Effector memory CD8-positive, alpha-beta T cell (primary cell): ENCODE results near the gene DHX57.
"Not testable (repeated sequence)": the region's sequence is repeated elsewhere in the genome, so short reads cannot be mapped to it uniquely, and the experiment has no call there.

ENCODE experiments used
- ATAC-seq: fragments of 150-1000 bp; cut with Tn5 transposase; replicated peaks from 2 replicates; pipeline ENCODE4 v1.10.0; 2021; ENCODE audit warnings: mild to moderate bottlenecking, moderate library complexity
- DNase-seq, 3 experiments: peaks; one replicate each; pipeline ENCODE4 v3.0.0; 2021
- H3K27ac Mint-ChIP-seq, 2 donors: one replicate each; pipeline ENCODE4 v1.8.0; 2022; ENCODE audit warnings: mild to moderate bottlenecking in 2 of 2, mixed read lengths in 2 of 2, moderate library complexity in 2 of 2
- H3K27me3 Mint-ChIP-seq, 2 donors: one replicate each; pipeline ENCODE4 v1.8.0; 2022; ENCODE audit warnings: mixed read lengths in 2 of 2
- H3K36me3 Mint-ChIP-seq: one replicate; pipeline ENCODE4 v1.8.0; 2022; ENCODE audit warnings: mild to moderate bottlenecking, moderate library complexity, mixed read lengths; ENCODE audit not compliant: insufficient read depth
- H3K4me1 Mint-ChIP-seq, 2 donors: one replicate each; pipeline ENCODE4 v1.8.0; 2022; ENCODE audit warnings: low read depth in 2 of 2, mixed read lengths in 2 of 2
- H3K4me3 Mint-ChIP-seq, 2 donors: one replicate each; pipeline ENCODE4 v1.8.0; 2022; ENCODE audit warnings: mild to moderate bottlenecking in 2 of 2, mixed read lengths in 2 of 2, moderate library complexity in 2 of 2
- H3K9me3 Mint-ChIP-seq, 2 donors: one replicate each; pipeline ENCODE4 v1.8.0; 2022; ENCODE audit warnings: mixed read lengths in 2 of 2

The DHX57 gene

GRCh38 chr2:38806733-38807059, 69.0 kb downstream of the DHX57 start:
- DNase-seq = no peak
- H3K27ac Mint-ChIP-seq = peak overlapping the region in 1 of 2 donors; percentile 16
- H3K27me3 Mint-ChIP-seq = no peaks in the 10 kb centered on the region
- no peak for ATAC-seq
- H3K4me3 Mint-ChIP-seq = no peak overlapping the region
- H3K36me3 Mint-ChIP-seq = peaks cover 9% of the 10 kb centered on the region
- H3K4me1 Mint-ChIP-seq = no peaks in the 10 kb centered on the region
- H3K9me3 Mint-ChIP-seq = no peaks in the 10 kb centered on the region

- Mint-ChIP-seq H3K27me3 (no peaks in the 10 kb centered on the region), H3K4me3 (no peak overlapping the region), H3K36me3 (peaks cover 14% of the 10 kb centered on the region), H3K9me3 (no peaks in the 10 kb centered on the region), H3K4me1 (no peaks in the 10 kb centered on the region), H3K27ac (no peak overlapping the region)
- DNase-seq = no peak
- ATAC-seq = peak; percentile 52
Measured at GRCh38 chr2:38806015-38806732, 69.6 kb downstream of the DHX57 start.

- H3K27ac Mint-ChIP-seq = no peak overlapping the region
- DNase-seq (no peak), ATAC-seq (no peak)
- peaks cover 15% of the 10 kb centered on the region for H3K36me3 Mint-ChIP-seq
- H3K9me3 Mint-ChIP-seq = no peaks in the 10 kb centered on the region
- no peaks in the 10 kb centered on the region for H3K4me1 Mint-ChIP-seq
- H3K27me3 Mint-ChIP-seq = no peaks in the 10 kb centered on the region
- no peak overlapping the region for H3K4me3 Mint-ChIP-seq
Measured at GRCh38 chr2:38797953-38798352, 77.8 kb downstream of the DHX57 start.

GRCh38 chr2:38797250-38797676, 78.5 kb downstream of the DHX57 start:
- H3K27ac Mint-ChIP-seq = no peak overlapping the region
- H3K36me3 Mint-ChIP-seq = peaks cover 14% of the 10 kb centered on the region
- H3K4me1 Mint-ChIP-seq = no peaks in the 10 kb centered on the region
- DNase-seq (no peak), ATAC-seq (no peak)
- no peak overlapping the region for H3K4me3 Mint-ChIP-seq
- no peaks in the 10 kb centered on the region for H3K9me3 Mint-ChIP-seq
- H3K27me3 Mint-ChIP-seq = no peaks in the 10 kb centered on the region

- DNase-seq, H3K9me3 Mint-ChIP-seq, H3K27ac Mint-ChIP-seq, H3K4me1 Mint-ChIP-seq, ATAC-seq, H3K36me3 Mint-ChIP-seq, H3K27me3 Mint-ChIP-seq, H3K4me3 Mint-ChIP-seq: not testable (repeated sequence)
Measured at GRCh38 chr2:38795016-38795415, 80.7 kb downstream of the DHX57 start.

GRCh38 chr2:38794235-38794946, 81.3 kb downstream of the DHX57 start:
- Mint-ChIP-seq H3K27ac (no peak overlapping the region), H3K4me3 (no peak overlapping the region), H3K9me3 (no peaks in the 10 kb centered on the region), H3K36me3 (peaks cover 6% of the 10 kb centered on the region), H3K27me3 (no peaks in the 10 kb centered on the region), H3K4me1 (no peaks in the 10 kb centered on the region)
- no peak for ATAC-seq
- no peak for DNase-seq

GRCh38 chr2:38793511-38793910, 82.2 kb downstream of the DHX57 start:
- no peak overlapping the region for H3K27ac Mint-ChIP-seq
- H3K36me3 Mint-ChIP-seq = peaks cover 8% of the 10 kb centered on the region
- H3K4me1 Mint-ChIP-seq = no peaks in the 10 kb centered on the region
- no peaks in the 10 kb centered on the region for H3K9me3 Mint-ChIP-seq
- ATAC-seq (no peak), DNase-seq (no peak)
- no peak overlapping the region for H3K4me3 Mint-ChIP-seq
- no peaks in the 10 kb centered on the region for H3K27me3 Mint-ChIP-seq

GRCh38 chr2:38792751-38793150, 83.0 kb downstream of the DHX57 start:
- Mint-ChIP-seq H3K27me3 (no peaks in the 10 kb centered on the region), H3K4me1 (no peaks in the 10 kb centered on the region), H3K36me3 (peaks cover 6% of the 10 kb centered on the region), H3K27ac (no peak overlapping the region), H3K4me3 (no peak overlapping the region), H3K9me3 (no peaks in the 10 kb centered on the region)
- no peak for DNase-seq
- no peak for ATAC-seq

GRCh38 chr2:38792321-38792720, 83.4 kb downstream of the DHX57 start:
- not testable (repeated sequence) for H3K4me3 Mint-ChIP-seq, H3K36me3 Mint-ChIP-seq, H3K27me3 Mint-ChIP-seq, DNase-seq, ATAC-seq, H3K4me1 Mint-ChIP-seq, H3K9me3 Mint-ChIP-seq, H3K27ac Mint-ChIP-seq

GRCh38 chr2:38791744-38792143, 84.0 kb downstream of the DHX57 start:
- Mint-ChIP-seq H3K4me1 (no peaks in the 10 kb centered on the region), H3K27me3 (no peaks in the 10 kb centered on the region), H3K27ac (no peak overlapping the region), H3K4me3 (no peak overlapping the region), H3K9me3 (no peaks in the 10 kb centered on the region), H3K36me3 (peaks cover 4% of the 10 kb centered on the region)
- DNase-seq (no peak), ATAC-seq (no peak)

- ATAC-seq (no peak), DNase-seq (no peak)
- Mint-ChIP-seq H3K9me3 (no peaks in the 10 kb centered on the region), H3K36me3 (peaks cover 4% of the 10 kb centered on the region), H3K4me1 (no peaks in the 10 kb centered on the region), H3K4me3 (no peak overlapping the region), H3K27me3 (no peaks in the 10 kb centered on the region), H3K27ac (no peak overlapping the region)
Measured at GRCh38 chr2:38789691-38790090, 86.0 kb downstream of the DHX57 start.

- Mint-ChIP-seq H3K4me3 (no peak overlapping the region), H3K36me3 (peaks cover 4% of the 10 kb centered on the region), H3K27me3 (no peaks in the 10 kb centered on the region), H3K9me3 (no peaks in the 10 kb centered on the region), H3K27ac (no peak overlapping the region), H3K4me1 (no peaks in the 10 kb centered on the region)
- no peak for DNase-seq
- ATAC-seq = no peak
Measured at GRCh38 chr2:38788306-38788705, 87.4 kb downstream of the DHX57 start.

- Mint-ChIP-seq H3K27ac (no peak overlapping the region), H3K27me3 (no peaks in the 10 kb centered on the region), H3K36me3 (peaks cover 27% of the 10 kb centered on the region), H3K4me3 (no peak overlapping the region), H3K9me3 (no peaks in the 10 kb centered on the region), H3K4me1 (no peaks in the 10 kb centered on the region)
- ATAC-seq (no peak), DNase-seq (no peak)
Measured at GRCh38 chr2:38783586-38783985, 92.1 kb downstream of the DHX57 start.

- H3K36me3 Mint-ChIP-seq = peaks cover 29% of the 10 kb centered on the region
- H3K27me3 Mint-ChIP-seq = peaks cover 18 to 27% of the 10 kb centered on the region in 2 donors
- H3K27ac Mint-ChIP-seq = peak overlapping the region; percentile 98 to 99
- peaks cover 6 to 7% of the 10 kb centered on the region in 2 donors for H3K4me1 Mint-ChIP-seq
- no peak for ATAC-seq
- no peaks in the 10 kb centered on the region for H3K9me3 Mint-ChIP-seq
- H3K4me3 Mint-ChIP-seq = peak overlapping the region; percentile 100
- DNase-seq = no peak
Measured at GRCh38 chr2:38778687-38779082, 97.0 kb downstream of the DHX57 start.
